Mesendoderm (in vitro differentiated cells): Measurements from ENCODE around the gene CLSTN1.

Experiments
- DNase-seq: peaks from one replicate; pipeline ENCODE4 v3.0.0; 2013
- H2AK5ac ChIP-seq: 2 replicates; pipeline ENCODE4 v1.6.1; 2013; ENCODE audit warnings: low read length, inconsistent platforms
- H2BK120ac ChIP-seq: 2 replicates; pipeline ENCODE4 v1.6.1; 2013; ENCODE audit warnings: low read depth, mild to moderate bottlenecking, low read length, moderate library complexity, mixed read lengths
- H2BK15ac ChIP-seq: replicated peaks from 2 replicates; pipeline ENCODE4 v1.6.1; 2013; ENCODE audit warnings: low read depth, mild to moderate bottlenecking, moderate library complexity
- H2BK5ac ChIP-seq: 2 replicates; pipeline ENCODE4 v1.6.1; 2013; ENCODE audit warnings: low read length, inconsistent platforms
- H3K18ac ChIP-seq: 2 replicates; pipeline ENCODE4 v1.6.1; 2013; ENCODE audit warnings: mild to moderate bottlenecking, low read length, mixed read lengths
- H3K23ac ChIP-seq: one replicate; pipeline ENCODE4 v1.6.1; 2013; ENCODE audit warnings: low read length
- H3K27ac ChIP-seq: 2 replicates; pipeline ENCODE4 v1.5.1; 2013; ENCODE audit warnings: low read depth, mild to moderate bottlenecking, inconsistent platforms, low read length, moderate library complexity
- H3K27me3 ChIP-seq: 2 replicates; pipeline ENCODE4 v1.6.1; 2013; ENCODE audit warnings: low read length, control low read depth, mild to moderate bottlenecking, inconsistent platforms; ENCODE audit not compliant: insufficient read depth, poor library complexity
- H3K36me3 ChIP-seq: 2 replicates; pipeline ENCODE4 v1.6.1; 2013; ENCODE audit warnings: low read length, inconsistent platforms; ENCODE audit not compliant: control insufficient read depth, insufficient read depth
- H3K4ac ChIP-seq: one replicate; pipeline ENCODE4 v1.6.1; 2013; ENCODE audit warnings: low read depth, mild to moderate bottlenecking, low read length, moderate library complexity
- H3K4me1 ChIP-seq: 2 replicates; pipeline ENCODE4 v1.6.1; 2013; ENCODE audit warnings: low read depth, low read length, inconsistent platforms; ENCODE audit not compliant: control insufficient read depth
- H3K4me2 ChIP-seq: 2 replicates; pipeline ENCODE4 v1.6.1; 2013; ENCODE audit warnings: low read length
- H3K4me3 ChIP-seq: 2 replicates; pipeline ENCODE4 v1.5.1; 2013; ENCODE audit warnings: mild to moderate bottlenecking, low read length
- H3K56ac ChIP-seq: one replicate; pipeline ENCODE4 v1.6.1; 2013; ENCODE audit warnings: low read length
- H3K79me1 ChIP-seq: 2 replicates; pipeline ENCODE4 v1.6.1; 2013; ENCODE audit warnings: low read length, inconsistent platforms
- H3K79me2 ChIP-seq: 2 replicates; pipeline ENCODE4 v1.6.1; 2013; ENCODE audit warnings: mild to moderate bottlenecking, low read length; ENCODE audit not compliant: control insufficient read depth, insufficient read depth
- H3K9ac ChIP-seq: 2 replicates; pipeline ENCODE4 v1.6.1; 2013; ENCODE audit warnings: low read length, inconsistent platforms
- H4K5ac ChIP-seq: one replicate; pipeline ENCODE4 v1.6.1; 2013; ENCODE audit warnings: low read length
- H4K8ac ChIP-seq: one replicate; pipeline ENCODE4 v1.6.1; 2013; ENCODE audit warnings: low read depth, mild to moderate bottlenecking, control low read depth, low read length, moderate library complexity
- WGBS: extraction: QIAGEN DNeasy Blood & Tissue Kit; methylation state at CpG from one replicate; pipeline ENCODE4 v1.1.7; 2013; ENCODE audit warnings: low lambda C conversion rate, missing lambda C conversion rate; ENCODE audit not compliant: insufficient coverage; ENCODE audit errors: extremely low coverage; 5-methylcytosine and 5-hydroxymethylcytosine counted together

CLSTN1 gene

GRCh38 chr1:9780554-9781110, 43.1 kb downstream of the CLSTN1 start:
- H3K27me3 ChIP-seq = no peaks in the 10 kb centered on the region

GRCh38 chr1:9778905-9779304, 44.9 kb downstream of the CLSTN1 start:
- WGBS = no CpG with 5 or more reads among the region's 10 CpGs

More at GRCh38 chr1:9780554-9781110, 43.1 kb downstream of the CLSTN1 start:
- no peak overlapping the region for H4K5ac ChIP-seq
- peaks cover 6% of the 10 kb centered on the region for H3K79me1 ChIP-seq
- no peak overlapping the region for H3K56ac ChIP-seq
- DNase-seq = no peak
- no peak overlapping the region for H4K8ac ChIP-seq
- no peak overlapping the region for H2BK120ac ChIP-seq
- H3K36me3 ChIP-seq = no peaks in the 10 kb centered on the region
- no peaks in the 10 kb centered on the region for H3K4me1 ChIP-seq
- no peak overlapping the region for H3K23ac ChIP-seq
- H3K27ac ChIP-seq = no peak overlapping the region
- no peak overlapping the region for H2AK5ac ChIP-seq
- H3K79me2 ChIP-seq = no peaks in the 10 kb centered on the region
- no peak overlapping the region for H3K4ac ChIP-seq
- no peak overlapping the region for H3K9ac ChIP-seq
- WGBS = no CpG with 5 or more reads among the region's 10 CpGs
- H3K18ac ChIP-seq = no peak overlapping the region
- no peak overlapping the region for H2BK15ac ChIP-seq
- no peak overlapping the region for H3K4me3 ChIP-seq
- no peak overlapping the region for H2BK5ac ChIP-seq
- H3K4me2 ChIP-seq = no peak overlapping the region

GRCh38 chr1:9776685-9777084, 47.1 kb downstream of the CLSTN1 start:
- WGBS = no CpG with 5 or more reads among the region's 2 CpGs

More at GRCh38 chr1:9778905-9779304, 44.9 kb downstream of the CLSTN1 start:
- Histone ChIP-seq H3K79me2 (no peaks in the 10 kb centered on the region), H3K36me3 (no peaks in the 10 kb centered on the region), H3K18ac (no peak overlapping the region), H3K79me1 (peaks cover 9% of the 10 kb centered on the region), H3K23ac (no peak overlapping the region), H3K27me3 (no peaks in the 10 kb centered on the region), H2BK120ac (no peak overlapping the region), H3K27ac (no peak overlapping the region), H3K56ac (no peak overlapping the region), H4K8ac (no peak overlapping the region), H2BK15ac (no peak overlapping the region), H2AK5ac (no peak overlapping the region), H3K4me3 (no peak overlapping the region), H2BK5ac (no peak overlapping the region), H3K9ac (no peak overlapping the region), H3K4me1 (no peaks in the 10 kb centered on the region), H4K5ac (no peak overlapping the region), H3K4ac (no peak overlapping the region), H3K4me2 (no peak overlapping the region)
- no peak for DNase-seq

DNA sequence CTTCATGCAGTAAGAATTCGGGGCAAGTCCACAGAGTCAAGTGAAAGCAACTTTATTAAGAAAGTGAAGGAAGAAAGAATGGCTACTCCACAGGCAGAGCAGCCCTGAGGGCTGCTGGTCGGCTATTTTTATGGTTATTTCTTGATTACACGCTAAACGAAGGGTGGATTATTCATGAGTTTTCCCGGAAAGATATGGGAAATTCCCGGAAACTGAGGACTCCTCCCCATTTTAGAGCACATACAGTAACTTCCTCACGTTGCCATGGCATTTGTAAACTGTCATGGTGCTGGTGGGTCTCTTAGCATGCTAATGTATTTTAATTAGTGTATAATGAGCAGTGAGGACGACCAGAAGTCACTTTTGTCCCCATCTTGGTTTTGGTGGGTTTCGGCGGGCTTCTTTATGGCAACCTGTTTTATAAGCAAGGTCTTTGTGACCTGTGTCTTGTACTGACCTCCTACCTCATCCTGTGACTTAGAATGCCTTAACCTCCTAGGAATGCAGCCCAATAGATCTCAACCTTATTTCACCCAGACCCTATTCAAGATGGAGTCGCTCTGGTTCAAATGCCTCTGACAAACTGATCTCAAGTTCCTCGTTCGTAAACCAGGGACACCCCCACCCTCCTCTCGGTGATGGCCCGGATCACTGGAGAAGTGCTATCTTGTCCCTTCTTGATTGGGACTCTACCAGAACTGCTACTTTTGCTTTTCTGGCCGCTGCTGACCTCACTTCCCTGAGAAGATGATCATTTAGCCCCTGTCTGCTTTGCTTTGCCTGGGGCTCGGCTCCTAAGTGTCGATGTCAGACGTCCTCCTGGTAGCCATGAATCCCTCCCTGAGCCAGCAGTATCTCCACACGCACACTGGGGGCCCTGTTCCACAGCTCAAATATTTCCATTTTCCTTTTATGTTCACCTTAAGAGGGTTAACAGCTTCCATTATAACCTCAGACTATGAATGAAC, 48.8 kb downstream of the CLSTN1 start:
- Histone ChIP-seq H3K4me3 (no peak overlapping the region), H3K23ac (no peak overlapping the region), H3K18ac (no peak overlapping the region), H3K27ac (no peak overlapping the region), H3K27me3 (no peaks in the 10 kb centered on the region), H3K36me3 (peaks cover 2% of the 10 kb centered on the region), H4K8ac (no peak overlapping the region), H3K9ac (no peak overlapping the region), H2BK5ac (no peak overlapping the region), H3K79me1 (peaks cover 6% of the 10 kb centered on the region), H2AK5ac (no peak overlapping the region), H3K4me2 (no peak overlapping the region), H2BK120ac (no peak overlapping the region), H2BK15ac (no peak overlapping the region), H3K56ac (no peak overlapping the region), H3K4me1 (no peaks in the 10 kb centered on the region), H4K5ac (no peak overlapping the region), H3K79me2 (no peaks in the 10 kb centered on the region), H3K4ac (no peak overlapping the region)
- peak; percentile 50 for DNase-seq
- WGBS = no CpG with 5 or more reads among the region's 20 CpGs

More at GRCh38 chr1:9776685-9777084, 47.1 kb downstream of the CLSTN1 start:
- Histone ChIP-seq H3K23ac (no peak overlapping the region), H3K79me2 (no peaks in the 10 kb centered on the region), H3K56ac (no peak overlapping the region), H3K9ac (no peak overlapping the region), H4K8ac (no peak overlapping the region), H4K5ac (no peak overlapping the region), H3K27ac (no peak overlapping the region), H3K4me1 (no peaks in the 10 kb centered on the region), H2BK120ac (no peak overlapping the region), H3K27me3 (no peaks in the 10 kb centered on the region), H3K36me3 (peaks cover 2% of the 10 kb centered on the region), H3K4ac (no peak overlapping the region), H3K4me2 (no peak overlapping the region), H3K4me3 (no peak overlapping the region), H3K79me1 (peaks cover 9% of the 10 kb centered on the region), H2AK5ac (no peak overlapping the region), H3K18ac (no peak overlapping the region), H2BK5ac (no peak overlapping the region), H2BK15ac (no peak overlapping the region)
- no peak for DNase-seq

GRCh38 chr1:9770298-9770697, 53.5 kb downstream of the CLSTN1 start:
- Histone ChIP-seq H3K27me3 (no peaks in the 10 kb centered on the region), H3K27ac (no peak overlapping the region), H2BK5ac (no peak overlapping the region), H3K4ac (no peak overlapping the region), H3K79me1 (peaks cover 6% of the 10 kb centered on the region), H3K4me2 (no peak overlapping the region), H2BK15ac (no peak overlapping the region), H2AK5ac (no peak overlapping the region), H3K9ac (no peak overlapping the region), H3K56ac (no peak overlapping the region), H4K8ac (no peak overlapping the region), H3K36me3 (peaks cover 2% of the 10 kb centered on the region), H3K18ac (no peak overlapping the region), H3K79me2 (peaks cover 2% of the 10 kb centered on the region), H3K4me3 (no peak overlapping the region), H3K23ac (no peak overlapping the region), H2BK120ac (no peak overlapping the region), H3K4me1 (no peaks in the 10 kb centered on the region), H4K5ac (no peak overlapping the region)
- WGBS = no CpG with 5 or more reads among the region's 10 CpGs
- DNase-seq = no peak
